ENCODE results near the gene KRT80.

KRT80 gene

GRCh38 chr12:52130711-52131110, 61.1 kb downstream of the KRT80 start:
- no peak for DNase-seq (ENCODE audit: low spot score)

- DNase-seq (ENCODE audit: low spot score), result no peak
These were observed 63.9 kb downstream of the KRT80 start for GRCh38 chr12:52127683-52128450.

GRCh38 chr12:52126605-52127578, 64.9 kb downstream of the KRT80 start:
- no peak for DNase-seq (ENCODE audit: low spot score)

- DNase-seq (ENCODE audit: low spot score), result no peak
These were observed 65.7 kb downstream of the KRT80 start for GRCh38 chr12:52126050-52126604.

- DNase-seq (ENCODE audit: low spot score), result no peak
These were observed 66.3 kb downstream of the KRT80 start for GRCh38 chr12:52125476-52125900.

GRCh38 chr12:52123487-52124186, 68.2 kb downstream of the KRT80 start:
- no peak for DNase-seq (ENCODE audit: low spot score)

- no peak for DNase-seq (ENCODE audit: low spot score)
These were observed 68.9 kb downstream of the KRT80 start for GRCh38 chr12:52122904-52123303.

GRCh38 chr12:52122540-52122871, 69.3 kb downstream of the KRT80 start:
- DNase-seq (ENCODE audit: low spot score), result no peak

- DNase-seq (ENCODE audit: low spot score), result peak; percentile 71
These were observed 69.8 kb downstream of the KRT80 start for GRCh38 chr12:52121824-52122539.

GRCh38 chr12:52120951-52121823, 70.6 kb downstream of the KRT80 start:
- no peak for DNase-seq (ENCODE audit: low spot score)

GRCh38 chr12:52119398-52120254, 72.2 kb downstream of the KRT80 start:
- DNase-seq (ENCODE audit: low spot score), result peak; percentile 77

Measured in HuH-7.5 (cell line).